Gastrocnemius medialis (tissue), 4 donors: ENCODE measurements around the gene PKIB.

Source experiments
- CTCF ChIP-seq, 5 experiments: fragments of 450-650 bp in 3 of 5; fragments of 200-600 bp in 2 of 5; sonication (generic) in 2 of 5; IDR thresholded peaks in 4 of 5; conservative IDR thresholded peaks in 1 of 5; 1 replicate in 4 of 5; 2 replicates in 1 of 5; pipeline ENCODE4 v1.5.1; 2016 to 2019; ENCODE audit warnings: antibody characterized with exemption in 5 of 5, mild to moderate bottlenecking in 3 of 5, moderate library complexity in 3 of 5
- POLR2A ChIP-seq, 2 donors: fragments of 450-650 bp; IDR thresholded peaks; one replicate each; pipeline ENCODE4 v1.6.1; 2017; ENCODE audit warnings: antibody characterized with exemption in 2 of 2, mild to moderate bottlenecking in 2 of 2, moderate library complexity in 2 of 2

- TF ChIP-seq CTCF (IDR thresholded peaks at IDR 0.05 in 4 of 5, conservative IDR thresholded peaks at IDR 0.05 in 1 of 5) (no peak), POLR2A (IDR thresholded peaks at IDR 0.05) (no peak)
These were observed 53.8 kb downstream of the PKIB start for GRCh38 chr6:122663981-122664380.
